C4-2B (cell line): ENCODE results near the gene STRN3.

ENCODE experiments used
- CTCF ChIP-seq: fragments of 450-650 bp; conservative IDR thresholded peaks from 2 replicates; pipeline ENCODE4 v1.5.1; 2017; ENCODE audit warnings: mild to moderate bottlenecking
- ZFX ChIP-seq: fragments of 450-650 bp; IDR thresholded peaks from 2 replicates; pipeline ENCODE4 v1.6.1; 2017

GRCh38 chr14:30982533-30982932 lies 43.6 kb downstream of the STRN3 start:
- TF ChIP-seq CTCF (no peak), ZFX (no peak)
